HCT116 (cell line): ENCODE measurements around the gene LONRF3. TPM values are rescaled to one million over a fixed set of nuclear protein-coding genes. Genes with fewer than 3 reads are reported as not detected.

Source experiments
- ATAC-seq: fragments of 200-7000 bp; cut with Tn5 transposase; 2 replicates; pipeline ENCODE4 v1.9.1; 2020; ENCODE audit warnings: mild to moderate bottlenecking, moderate library complexity
- BruUV-seq: library from RNA; stranded (reverse); fragments of 400-500 nt; replicated peaks from 2 replicates; lab custom pipeline; 2021; lab: Mats Ljungman, UMichigan
- CTCF ChIA-PET: fragments of 300-600 bp; sonication (Branson Sonifier 250); formaldehyde crosslinking; loops from one replicate; lab custom pipeline; 2021; ENCODE audit warnings: antibody characterized with exemption; lab: Charles Lee
- POLR2A ChIA-PET: fragments of 300-600, 350-600 bp; sonication (Branson Sonifier 250); formaldehyde crosslinking; loops from one replicate; lab custom pipeline; 2021; ENCODE audit warnings: antibody characterized with exemption; lab: Charles Lee
- RAD21 ChIA-PET, 2 experiments: fragments of 300-600 bp; sonication (Branson Sonifier 250); formaldehyde crosslinking; loops; one replicate each; lab custom pipeline; 2023; ENCODE audit warnings: low total read pairs in 2 of 2; ENCODE audit not compliant: uncharacterized antibody in 2 of 2, unreplicated experiment in 2 of 2, low non-redundant PET in 1 of 2; lab: Charles Lee
- DNase-seq: peaks from one replicate; pipeline ENCODE4 v3.0.0-alpha.2; 2010; ENCODE audit warnings: low read depth, low spot score
- H2AFZ ChIP-seq: fragments of 200-600 bp; shearing (Covaris generic), sonication (generic); 2 replicates; pipeline ENCODE4 v1.6.1; 2017; ENCODE audit warnings: low read depth, mixed run types, mixed read lengths, antibody characterized with exemption, low read length; ENCODE audit not compliant: poor library complexity, severe bottlenecking
- H3K27ac ChIP-seq: 2 replicates; pipeline ENCODE4 v1.5.1; 2012; ENCODE audit warnings: low read depth, low read length
- H3K27me3 ChIP-seq: fragments of 200-600 bp; sonication (generic); 2 replicates; pipeline ENCODE4 v1.6.1; 2016; ENCODE audit warnings: mixed run types, low read length, mixed read lengths; ENCODE audit not compliant: insufficient read depth
- H3K36me3 ChIP-seq, 2 experiments: fragments of 200-500 bp in 1 of 2; fragments of 200-600 bp in 1 of 2; sonication (Bioruptor generic) in 1 of 2; sonication (generic) in 1 of 2; 2 replicates each; pipeline versions ENCODE4 v1.5.1 to v1.6.1; 2014 to 2016; ENCODE audit warnings: low read length in 2 of 2, inconsistent platforms in 1 of 2, mixed read lengths in 1 of 2, mixed run types in 1 of 2; ENCODE audit not compliant: insufficient read depth in 2 of 2, control insufficient read depth in 1 of 2
- H3K4me1 ChIP-seq, 2 experiments: fragments of 200-600 bp in 1 of 2; sonication (generic) in 1 of 2; 2 replicates each; pipeline versions ENCODE4 v1.5.1 to v1.6.1; 2012 to 2017; ENCODE audit warnings: low read length in 2 of 2, inconsistent platforms in 1 of 2, mild to moderate bottlenecking in 1 of 2, mixed read lengths in 1 of 2, mixed run types in 1 of 2, moderate library complexity in 1 of 2; ENCODE audit not compliant: insufficient read depth in 2 of 2, control insufficient read depth in 1 of 2
- H3K4me2 ChIP-seq: fragments of 200-600 bp; sonication (generic); 2 replicates; pipeline ENCODE4 v1.6.1; 2017; ENCODE audit warnings: mixed run types, low read length, mixed read lengths
- H3K4me3 ChIP-seq, 2 experiments: fragments of 200-600 bp in 1 of 2; sonication (generic) in 1 of 2; replicated peaks in 1 of 2; 2 replicates each; pipeline ENCODE4 v1.5.1; 2011 to 2016; ENCODE audit warnings: low read length in 2 of 2, control low read depth in 1 of 2, low read depth in 1 of 2, mild to moderate bottlenecking in 1 of 2, mixed read lengths in 1 of 2, mixed run types in 1 of 2
- H3K79me2 ChIP-seq: fragments of 200-600 bp; sonication (generic); 2 replicates; pipeline ENCODE4 v1.6.1; 2017; ENCODE audit warnings: mild to moderate bottlenecking, mixed run types, low read length, moderate library complexity, mixed read lengths; ENCODE audit not compliant: insufficient read depth
- H3K9ac ChIP-seq: fragments of 200-600 bp; sonication (generic); 2 replicates; pipeline ENCODE4 v1.6.1; 2016; ENCODE audit warnings: low read length, mixed read lengths
- H3K9me2 ChIP-seq: fragments of 200-600 bp; sonication (generic), shearing (Covaris generic); 2 replicates; pipeline ENCODE4 v1.6.1; 2017; ENCODE audit warnings: mixed run types, mild to moderate bottlenecking, moderate library complexity; ENCODE audit not compliant: insufficient read depth
- H3K9me3 ChIP-seq, 2 experiments: fragments of 200-500 bp in 1 of 2; fragments of 200-600 bp in 1 of 2; sonication (Bioruptor generic) in 1 of 2; sonication (generic) in 1 of 2; 2 replicates each; pipeline ENCODE4 v1.6.1; 2014 to 2017; ENCODE audit warnings: low read length in 2 of 2, mixed read lengths in 2 of 2, inconsistent platforms in 1 of 2, low read depth in 1 of 2, mild to moderate bottlenecking in 1 of 2, mixed run types in 1 of 2, moderate library complexity in 1 of 2; ENCODE audit not compliant: control insufficient read depth in 1 of 2, insufficient read depth in 1 of 2
- H4K20me1 ChIP-seq: fragments of 200-600 bp; sonication (generic), shearing (Covaris generic); 2 replicates; pipeline ENCODE4 v1.6.1; 2017; ENCODE audit warnings: mixed run types, mild to moderate bottlenecking, moderate library complexity; ENCODE audit not compliant: insufficient read depth
- ATF3 ChIP-seq: IDR thresholded peaks from 2 replicates; pipeline ENCODE4 v1.6.1; 2012
- CBX3 ChIP-seq: IDR thresholded peaks from 2 replicates; pipeline ENCODE4 v1.6.1; 2012; ENCODE audit warnings: low read depth
- CEBPB ChIP-seq: IDR thresholded peaks from 2 replicates; pipeline ENCODE4 v1.6.1; 2012; ENCODE audit warnings: low read depth
- CTCF ChIP-seq, 3 experiments: fragments of 200-600 bp in 1 of 3; sonication (generic) in 1 of 3; IDR thresholded peaks in 2 of 3; conservative IDR thresholded peaks in 1 of 3; 2 replicates each; pipeline ENCODE4 v1.5.1; 2012 to 2017; ENCODE audit warnings: low read depth in 2 of 3, low read length in 2 of 3, antibody characterized with exemption in 1 of 3, borderline replicate concordance in 1 of 3, control low read depth in 1 of 3, mild to moderate bottlenecking in 1 of 3, mixed read lengths in 1 of 3, mixed run types in 1 of 3, moderate library complexity in 1 of 3; ENCODE audit not compliant: insufficient read depth in 1 of 3
- EGR1 ChIP-seq: IDR thresholded peaks from 2 replicates; pipeline ENCODE4 v1.6.1; 2012; ENCODE audit warnings: low read depth
- SIN3A ChIP-seq: IDR thresholded peaks from 2 replicates; pipeline ENCODE4 v1.6.1; 2012; ENCODE audit warnings: low read depth
- SP1 ChIP-seq: IDR thresholded peaks from 2 replicates; pipeline ENCODE4 v1.6.1; 2012; ENCODE audit warnings: low read depth
- TCF7L2 ChIP-seq: IDR thresholded peaks from 2 replicates; pipeline ENCODE4 v1.7.0; 2011; ENCODE audit warnings: borderline replicate concordance, inconsistent platforms; ENCODE audit not compliant: insufficient read depth, insufficient read length; ENCODE audit errors: extremely low read depth
- ZFX ChIP-seq: fragments of 450-650 bp; IDR thresholded peaks from 2 replicates; pipeline ENCODE4 v1.6.1; 2017
- intact Hi-C: fragments of 100-400 bp; cut with micrococcal nuclease; formaldehyde crosslinking; loops from 2 replicates; pipeline ENCODE4 v1.10.0; 2022
- total RNA-seq: library from RNA; stranded (reverse); gene quantifications from one replicate; pipeline ENCODE4 v1.2.1, GENCODE V29; 2021; ENCODE audit not compliant: unreplicated experiment

Gene LONRF3
- total RNA-seq, 1 experiment from 2014 or later = 3.1 TPM

- TF ChIP-seq EGR1 (no peak), CTCF (IDR thresholded peaks at IDR 0.05 in 2 of 3, conservative IDR thresholded peaks at IDR 0.05 in 1 of 3; ENCODE audit: borderline replicate concordance in 1 of 3, insufficient read depth in 1 of 3, low read depth in 2 of 3, low read length in 2 of 3) (no peak), SP1 (no peak), SIN3A (no peak), ATF3 (no peak)
- CTCF ChIA-PET = no interaction called here
- H3K9ac ChIP-seq = no peak overlapping the region
- no peaks in the 10 kb centered on the region for H4K20me1 ChIP-seq
- H3K36me3 ChIP-seq = no peaks in the 10 kb centered on the region
- H3K4me3 ChIP-seq = no peak overlapping the region
- ATAC-seq = no peak
- H3K79me2 ChIP-seq = no peaks in the 10 kb centered on the region
- no peaks in the 10 kb centered on the region for H3K9me2 ChIP-seq
- H3K4me2 ChIP-seq = no peak overlapping the region
- intact Hi-C loops = no loop called here
- no peak for DNase-seq
- no peaks in the 10 kb centered on the region for H3K27me3 ChIP-seq
- BruUV-seq = no TSS peak
- H3K9me3 ChIP-seq = no peaks in the 10 kb centered on the region
- no peaks in the 10 kb centered on the region for H3K4me1 ChIP-seq
- RAD21 ChIA-PET = no interaction called here
- no peak overlapping the region for H3K27ac ChIP-seq
- POLR2A ChIA-PET = no interaction called here
- no peak overlapping the region for H2AFZ ChIP-seq
Measured at GRCh38 chrX:118943102-118943501, 31.3 kb upstream of the LONRF3 start.

- Histone ChIP-seq H3K9me3 (no peaks in the 10 kb centered on the region), H2AFZ (no peak overlapping the region), H3K36me3 (no peaks in the 10 kb centered on the region), H3K4me2 (no peak overlapping the region), H3K9me2 (no peaks in the 10 kb centered on the region), H3K27me3 (no peaks in the 10 kb centered on the region), H3K27ac (no peak overlapping the region), H3K9ac (no peak overlapping the region), H4K20me1 (no peaks in the 10 kb centered on the region), H3K79me2 (no peaks in the 10 kb centered on the region), H3K4me1 (no peaks in the 10 kb centered on the region), H3K4me3 (no peak overlapping the region)
- no TSS peak for BruUV-seq
- intact Hi-C loops = no loop called here
- no peak for DNase-seq
- POLR2A ChIA-PET = no interaction called here
- CTCF ChIA-PET = no interaction called here
- no peak for ATAC-seq
- RAD21 ChIA-PET = no interaction called here
- TF ChIP-seq TCF7L2 (no peak), CBX3 (no peak), ZFX (no peak), CEBPB (no peak), SIN3A (no peak)
Measured at GRCh38 chrX:118945921-118946320, 28.5 kb upstream of the LONRF3 start.
